HS-5 (cell line): Measurements from ENCODE around the gene SNX22.

Experiments
- DNase-seq: peaks from one replicate; pipeline ENCODE4 v3.0.0-alpha.2; 2012; ENCODE audit warnings: low read depth

Gene SNX22

DNA sequence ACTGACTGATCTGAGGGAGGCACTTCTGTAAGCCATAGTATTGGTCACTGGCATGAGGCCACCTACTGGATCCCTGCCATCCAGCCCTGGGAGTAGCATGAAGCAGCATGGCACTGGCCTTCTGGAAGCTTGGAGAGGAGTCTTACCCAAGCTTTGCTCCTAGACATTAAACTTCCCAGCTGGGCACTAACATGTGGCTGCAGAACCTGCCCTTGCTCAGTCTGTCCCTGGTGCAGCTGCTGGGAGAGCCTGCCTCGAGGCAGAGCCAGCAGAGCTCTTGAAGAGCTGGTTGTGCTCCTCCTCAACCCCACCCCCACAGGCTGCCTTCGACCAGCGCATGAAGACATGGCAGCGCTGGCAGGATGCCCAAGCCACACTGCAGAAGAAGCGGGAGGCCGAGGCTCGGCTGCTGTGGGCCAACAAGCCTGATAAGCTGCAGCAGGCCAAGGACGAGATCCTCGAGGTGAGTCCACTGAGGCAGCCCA is 17.1 kb upstream of the SNX22 start:
- no peak for DNase-seq

GRCh38 chr15:64136347-64136746 is 15.2 kb upstream of the SNX22 start:
- DNase-seq = no peak

DNA sequence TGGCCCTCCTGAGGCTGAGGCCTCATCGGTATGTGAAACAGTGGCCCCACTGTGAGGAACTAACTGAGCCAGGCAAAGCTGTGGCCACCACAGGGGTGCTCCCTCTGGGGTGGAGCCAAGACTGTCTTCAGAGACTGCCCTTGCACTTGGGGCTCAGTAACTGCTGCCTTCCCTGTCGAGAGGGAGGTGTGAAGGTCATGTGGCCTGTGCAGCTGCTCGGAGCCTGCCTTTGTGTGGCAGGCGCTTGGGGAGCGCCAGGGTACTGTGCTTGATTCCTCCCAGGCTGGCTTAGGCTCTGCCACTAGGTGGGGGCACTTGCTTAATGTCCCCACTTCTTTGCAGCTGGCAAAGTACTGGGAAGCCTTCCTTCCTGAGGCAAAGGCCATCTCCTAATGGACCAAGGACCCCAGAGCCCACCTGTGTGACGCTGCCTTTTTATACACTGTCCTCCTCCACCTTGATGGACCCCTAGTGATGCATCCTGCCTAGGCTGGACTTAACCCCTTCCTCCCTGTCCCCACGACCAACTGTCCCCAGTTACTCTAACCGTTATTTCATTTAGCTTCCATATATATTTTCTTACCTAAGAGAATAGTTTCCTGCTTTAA is 14.2 kb upstream of the SNX22 start:
- DNase-seq = no peak

DNA sequence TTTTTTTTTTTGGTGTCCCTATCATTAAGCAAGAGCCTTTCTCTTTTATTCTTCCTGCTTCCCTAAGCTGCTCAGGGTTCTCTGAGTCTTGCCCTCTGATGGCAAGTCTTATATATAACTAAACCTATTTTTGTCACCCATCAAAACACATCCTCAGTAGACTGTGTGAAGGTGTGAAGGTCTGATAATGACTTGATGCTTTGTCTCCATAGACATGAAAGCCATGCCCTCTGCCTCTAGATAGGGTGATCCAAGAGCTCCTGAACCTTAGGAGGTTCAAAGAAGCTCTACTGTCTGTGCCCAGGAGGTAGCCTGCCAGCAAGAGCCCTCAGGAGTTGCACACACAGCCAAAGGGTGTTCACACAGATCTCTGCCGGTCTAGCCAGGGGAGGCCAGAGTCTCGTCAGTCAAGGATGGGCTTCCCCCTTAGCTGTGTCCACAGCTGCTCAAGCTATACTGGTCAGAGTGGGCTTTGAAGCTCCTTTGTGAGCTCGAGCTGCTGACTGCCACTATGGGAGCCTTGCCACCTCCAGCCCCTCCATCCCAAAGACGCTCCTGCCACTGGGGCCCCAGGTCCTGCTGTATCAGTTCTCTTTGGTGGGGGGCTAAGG is 13.1 kb upstream of the SNX22 start:
- no peak for DNase-seq

DNA sequence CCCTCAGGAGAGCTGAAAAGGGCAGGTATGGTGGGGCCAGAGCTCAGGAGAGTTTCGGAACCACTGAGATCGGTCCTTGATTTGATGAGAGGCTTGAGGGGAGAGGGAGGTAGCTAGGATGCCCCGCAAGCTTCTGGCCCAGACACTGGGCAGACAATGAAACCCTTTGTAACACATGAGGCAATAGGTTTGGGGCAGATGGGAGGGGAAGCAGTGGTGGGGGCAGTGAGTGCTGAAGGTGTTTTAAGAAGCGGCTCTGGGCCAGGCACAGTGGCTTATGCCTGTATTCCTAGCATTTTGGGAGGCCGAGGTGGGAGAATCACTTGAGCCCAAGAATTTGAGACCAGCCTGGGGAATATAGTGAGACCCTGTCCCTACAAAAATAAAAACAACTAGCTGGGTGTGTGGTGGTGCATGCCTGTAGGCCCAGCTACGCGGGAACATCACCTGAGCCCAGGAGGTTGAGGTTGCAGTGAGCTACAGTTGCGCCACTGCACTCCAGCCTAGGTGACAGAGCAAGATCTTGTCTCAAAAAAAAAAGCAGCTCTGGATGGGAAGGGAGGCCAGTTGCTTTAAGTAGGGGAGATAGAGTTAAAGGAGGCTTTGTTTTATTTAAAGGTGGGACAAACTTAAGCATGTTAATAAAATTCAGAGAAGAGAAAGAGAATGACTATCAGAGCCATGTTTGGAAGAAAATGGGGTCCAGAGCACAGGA is 9.6 kb upstream of the SNX22 start:
- no peak for DNase-seq

GRCh38 chr15:64143276-64143675 is 8.3 kb upstream of the SNX22 start:
- DNase-seq = no peak

- DNase-seq = no peak
Measured at GRCh38 chr15:64144192-64144564, 7.4 kb upstream of the SNX22 start.

GRCh38 chr15:64144565-64145281 is 6.8 kb upstream of the SNX22 start:
- no peak for DNase-seq

DNA sequence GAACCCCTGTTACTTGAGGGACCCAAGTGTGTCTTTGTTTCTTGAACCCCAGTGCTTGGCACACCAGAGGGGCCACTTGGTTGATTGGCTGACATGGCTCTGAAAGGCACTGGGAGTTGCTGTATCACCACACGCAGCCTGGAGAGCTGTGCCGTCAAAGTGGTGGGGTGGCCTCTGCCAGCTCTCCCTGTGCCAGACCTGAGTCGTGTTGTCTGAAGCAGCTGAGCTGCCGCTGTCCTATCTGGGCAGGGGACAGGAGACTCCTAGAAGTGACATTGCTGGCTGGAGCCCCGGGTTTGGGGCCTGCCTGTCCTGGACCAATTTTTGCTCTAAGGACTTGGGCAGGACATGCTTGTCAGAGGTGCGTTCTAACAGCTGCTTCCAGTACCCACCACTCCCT is 5.5 kb upstream of the SNX22 start:
- DNase-seq = no peak

DNA sequence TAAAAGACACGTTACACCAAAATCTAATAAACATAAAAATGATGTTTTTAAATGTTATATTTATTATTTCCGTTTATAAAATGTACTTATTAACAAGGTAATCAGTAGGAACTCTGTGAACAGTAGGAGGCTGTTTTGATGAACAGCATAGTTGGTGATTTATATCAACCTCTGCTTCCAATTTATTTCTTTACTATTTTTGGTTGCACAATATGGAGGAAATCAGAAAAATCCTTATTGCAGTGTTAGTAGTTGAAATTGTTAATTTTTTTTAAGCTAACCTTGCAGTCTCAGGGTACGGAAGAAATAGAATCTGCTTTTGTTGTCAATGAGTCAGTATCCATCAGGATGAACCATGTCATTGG is 5.0 kb upstream of the SNX22 start:
- DNase-seq = no peak

GRCh38 chr15:64146885-64147681 is 4.4 kb upstream of the SNX22 start:
- no peak for DNase-seq

DNA sequence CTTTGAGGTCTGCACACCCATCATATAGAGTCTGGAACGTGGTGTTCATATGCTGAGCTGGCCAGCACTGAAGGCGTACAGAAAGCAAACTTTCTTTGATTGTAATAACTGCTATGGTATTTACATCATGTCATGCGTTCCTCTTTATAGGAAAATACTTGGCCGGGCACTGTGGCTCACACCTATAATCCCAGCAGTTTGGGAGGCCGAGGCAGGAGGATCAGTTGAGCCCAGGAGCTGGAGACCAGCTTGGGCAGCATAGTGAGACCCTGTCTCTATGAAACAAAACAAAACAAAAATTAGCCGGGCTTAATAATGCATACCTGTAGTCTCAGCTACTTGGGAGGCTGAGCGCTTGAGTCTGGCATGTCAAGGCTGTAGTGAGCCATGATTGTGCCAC is 3.4 kb upstream of the SNX22 start:
- no peak for DNase-seq

GRCh38 chr15:64148581-64148980 is 3.0 kb upstream of the SNX22 start:
- no peak for DNase-seq

GRCh38 chr15:64149424-64149823 is 2.1 kb upstream of the SNX22 start:
- no peak for DNase-seq

DNA sequence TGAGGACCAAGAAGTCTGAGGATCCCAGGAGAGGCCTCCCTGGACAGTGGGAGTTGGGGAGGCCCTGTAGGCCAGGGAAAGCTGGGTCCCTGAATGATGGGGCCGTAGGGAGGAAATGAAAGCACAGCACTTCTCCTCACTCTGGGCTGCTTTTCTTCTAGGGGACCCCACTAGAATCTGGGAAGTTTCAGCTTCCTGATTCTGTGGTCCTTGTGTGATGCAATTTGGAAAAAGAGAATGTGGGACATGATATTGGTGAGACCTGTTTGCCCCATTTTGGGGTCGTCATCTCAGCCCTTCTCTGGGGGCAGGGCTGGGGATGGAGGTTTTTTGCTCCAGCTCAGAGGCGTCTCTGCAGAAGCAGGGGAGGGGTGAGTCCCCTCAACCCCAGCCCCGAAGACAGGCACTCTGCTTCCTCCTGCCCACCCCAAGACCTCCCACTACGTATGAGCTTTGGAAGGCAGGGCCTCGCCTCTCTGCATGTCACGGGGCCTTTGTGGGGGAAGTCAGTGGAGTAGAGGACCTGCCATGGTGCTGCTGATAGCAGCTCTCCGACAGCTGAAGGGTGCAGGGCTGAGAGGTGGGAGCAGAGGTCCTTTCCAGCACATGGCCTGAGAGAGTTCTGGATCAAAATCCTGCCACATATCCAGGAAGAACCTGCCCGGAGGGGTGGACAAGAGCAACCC is 1.5 kb upstream of the SNX22 start:
- DNase-seq = no peak

DNA sequence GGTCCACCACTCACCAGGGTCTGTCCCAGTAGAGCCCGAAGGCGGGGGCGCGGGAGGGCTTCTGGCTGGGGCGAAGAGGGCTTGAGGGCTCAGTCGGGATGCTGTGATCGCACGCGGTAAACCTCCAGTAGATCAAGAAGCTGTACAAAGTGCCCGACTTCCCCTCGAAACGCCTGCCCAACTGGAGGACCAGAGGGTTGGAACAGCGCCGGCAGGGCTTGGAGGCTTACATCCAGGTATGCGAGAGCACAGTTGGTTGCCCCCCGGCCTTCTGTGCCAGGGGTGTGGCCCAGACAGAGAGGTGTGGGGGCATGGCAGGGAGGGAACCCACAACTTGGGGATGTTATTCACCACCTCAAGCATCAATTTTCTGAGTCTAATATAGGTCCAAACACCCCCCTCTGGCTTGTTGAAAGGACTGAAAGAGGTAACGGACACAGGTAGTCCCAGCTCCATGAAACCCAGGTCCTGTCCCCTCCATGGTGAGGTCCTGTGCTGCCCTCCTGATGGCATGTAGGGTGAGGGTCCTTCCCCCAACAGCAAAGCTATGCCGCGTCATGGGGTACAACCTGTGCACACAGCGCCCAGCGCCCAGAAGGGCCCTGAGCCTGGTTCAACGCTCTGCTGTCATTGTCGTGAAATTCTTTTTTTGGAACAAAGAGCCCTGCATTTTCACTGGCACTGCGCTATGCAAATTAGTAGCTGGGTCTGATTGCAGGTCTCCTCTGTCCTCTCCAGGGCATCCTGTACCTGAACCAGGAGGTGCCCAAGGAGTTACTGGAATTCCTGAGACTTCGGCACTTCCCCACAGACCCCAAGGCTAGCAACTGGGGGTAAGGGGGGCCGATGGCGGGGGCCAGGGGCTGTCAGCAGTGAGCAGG is 1.2 kb downstream of the SNX22 start:
- DNase-seq = no peak

- DNase-seq = peak; percentile 40
Measured at GRCh38 chr15:64153480-64154367, 2.2 kb downstream of the SNX22 start.

DNA sequence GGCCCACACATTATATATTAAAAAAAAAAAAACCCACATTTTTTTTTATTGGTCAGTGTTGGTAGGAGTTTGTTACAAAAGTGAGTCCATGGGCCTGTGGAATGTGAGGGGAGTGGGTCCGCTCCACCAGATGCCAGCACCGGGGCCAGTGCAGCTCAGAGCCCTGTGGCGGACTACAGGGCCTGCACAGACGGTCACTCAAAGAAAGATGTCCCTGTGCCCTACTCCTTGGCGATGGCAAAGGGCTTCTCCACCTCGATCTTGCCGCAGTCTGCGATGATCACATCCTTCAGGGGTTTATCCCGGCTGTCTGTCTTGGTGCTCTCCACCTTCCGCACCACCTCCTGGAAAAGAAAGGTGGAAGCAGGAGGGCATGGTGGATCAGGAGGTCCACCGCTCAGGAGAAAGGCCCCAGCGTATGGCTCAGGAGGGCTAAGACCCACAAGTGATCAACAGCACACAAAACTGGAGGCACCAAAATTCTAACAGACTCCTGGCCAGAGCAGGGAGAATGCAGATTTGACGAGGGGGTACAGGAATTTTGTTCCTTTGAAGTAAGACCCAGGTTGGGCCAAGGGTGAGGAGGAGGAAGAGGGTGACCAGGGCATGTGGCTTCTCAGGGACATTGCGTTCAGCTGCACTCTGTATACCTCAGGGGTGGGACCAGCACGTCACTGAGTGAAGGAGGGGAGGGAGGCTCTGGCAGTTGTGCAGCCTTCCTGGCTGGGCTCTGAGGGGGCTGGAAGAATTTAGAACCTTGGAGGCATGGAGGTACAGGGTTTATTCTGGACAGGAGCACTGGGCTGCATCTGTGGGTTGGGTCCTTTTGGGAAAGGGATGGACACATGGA is 4.5 kb downstream of the SNX22 start:
- DNase-seq = no peak
